Thyroid gland (tissue), 4 donors: ENCODE results near the gene CCT8L2. TPM values are rescaled to one million over a fixed set of nuclear protein-coding genes. Genes with fewer than 3 reads are reported as not detected.
"Not testable (repeated sequence)": the region's sequence is repeated elsewhere in the genome, so short reads cannot be mapped to it uniquely, and the experiment has no call there.

ENCODE experiments used
- DNase-seq, 2 donors: peaks; one replicate each; pipeline ENCODE4 v3.0.0-alpha.2; 2019
- H3K27ac ChIP-seq, 3 donors: fragments of 200-600 bp; sonication (generic); 1 replicate in 2 of 3; 2 replicates in 1 of 3; pipeline ENCODE4 v1.5.1; 2016 to 2019; ENCODE audit warnings: mild to moderate bottlenecking in 1 of 3, moderate library complexity in 1 of 3
- H3K27me3 ChIP-seq: fragments of 200-600 bp; sonication (generic); one replicate; pipeline ENCODE4 v1.5.1; 2019
- H3K36me3 ChIP-seq, 2 donors: fragments of 200-600 bp; sonication (generic); one replicate each; pipeline ENCODE4 v1.5.1; 2016 to 2019
- H3K4me1 ChIP-seq, 2 donors: fragments of 200-600 bp; sonication (generic); one replicate each; pipeline ENCODE4 v1.5.1; 2017 to 2019
- H3K4me3 ChIP-seq, 3 donors: fragments of 200-600 bp; sonication (generic); replicated peaks in 1 of 3; 1 replicate in 2 of 3; 2 replicates in 1 of 3; pipeline ENCODE4 v1.5.1; 2016; ENCODE audit warnings: mild to moderate bottlenecking in 1 of 3
- H3K9me3 ChIP-seq: fragments of 200-600 bp; sonication (generic); one replicate; pipeline ENCODE4 v1.5.1; 2017
- WGBS, 2 donors: methylation state at CpG; one replicate each; pipeline ENCODE4 v1.1.5; 2017; 5-methylcytosine and 5-hydroxymethylcytosine counted together
- intact Hi-C: fragments of 100-400 bp; cut with DNase I; formaldehyde crosslinking; loops from one replicate; pipeline ENCODE4 v1.15.1; 2023
- total RNA-seq, 4 donors: library from RNA; depleted of rRNA; stranded (reverse); fragments of >200 nt; gene quantifications; one replicate each; pipeline ENCODE4 v1.2.3, GENCODE V29; 2016

The CCT8L2 gene
- total RNA-seq: not detected

- DNase-seq, H3K4me3 ChIP-seq, H3K9me3 ChIP-seq, intact Hi-C loops, H3K27me3 ChIP-seq, H3K36me3 ChIP-seq, H3K27ac ChIP-seq, H3K4me1 ChIP-seq: not testable (repeated sequence)
- WGBS, 2 donors: 76 to 93% methylated on average over 1 of the region's 1 CpG
Measured at GRCh38 chr22:16592710-16593109, at the start of gene CCT8L2. TSS of gene CCT8L2 (minus strand) at chr22:16592810. CDS start at chr22:16592550, 260 bp downstream.

- 67 to 88% methylated on average over 1 of the region's 1 CpG for whole genome bisulfite sequencing, 2 donors
- H3K36me3 ChIP-seq, intact Hi-C loops, H3K27me3 ChIP-seq, H3K9me3 ChIP-seq, H3K4me1 ChIP-seq, DNase-seq, H3K27ac ChIP-seq, H3K4me3 ChIP-seq: not testable (repeated sequence)
Measured at GRCh38 chr22:16635442-16635841, 42.8 kb upstream of the CCT8L2 start.

GRCh38 chr22:16634092-16634491 lies 41.5 kb upstream of the CCT8L2 start:
- H3K27ac ChIP-seq, intact Hi-C loops, DNase-seq, H3K4me1 ChIP-seq, H3K27me3 ChIP-seq, H3K36me3 ChIP-seq, H3K4me3 ChIP-seq, H3K9me3 ChIP-seq: not testable (repeated sequence)

- DNase-seq, H3K4me1 ChIP-seq, intact Hi-C loops, H3K27me3 ChIP-seq, H3K27ac ChIP-seq, H3K4me3 ChIP-seq, H3K9me3 ChIP-seq, H3K36me3 ChIP-seq: not testable (repeated sequence)
- WGBS, 2 donors: 90 to 95% methylated on average over 1 of the region's 1 CpG
Measured at GRCh38 chr22:16628476-16628875, 35.9 kb upstream of the CCT8L2 start.

GRCh38 chr22:16625018-16625417 lies 32.4 kb upstream of the CCT8L2 start:
- H3K9me3 ChIP-seq, H3K36me3 ChIP-seq, DNase-seq, intact Hi-C loops, H3K27me3 ChIP-seq, H3K27ac ChIP-seq, H3K4me3 ChIP-seq, H3K4me1 ChIP-seq: not testable (repeated sequence)
- WGBS, 2 donors: 64 to 79% methylated on average over 2 of the region's 2 CpGs

- intact Hi-C loops, DNase-seq, H3K27ac ChIP-seq, H3K4me1 ChIP-seq, H3K27me3 ChIP-seq, H3K36me3 ChIP-seq, H3K9me3 ChIP-seq, H3K4me3 ChIP-seq: not testable (repeated sequence)
Measured at GRCh38 chr22:16623595-16623994, 31.0 kb upstream of the CCT8L2 start.

- H3K27ac ChIP-seq, DNase-seq, H3K4me1 ChIP-seq, H3K27me3 ChIP-seq, H3K36me3 ChIP-seq, intact Hi-C loops, H3K9me3 ChIP-seq, H3K4me3 ChIP-seq: not testable (repeated sequence)
- 58 to 68% methylated on average over 3 of the region's 3 CpGs for WGBS, 2 donors
Measured at GRCh38 chr22:16617516-16617915, 24.9 kb upstream of the CCT8L2 start.

- not testable (repeated sequence) for DNase-seq, H3K27ac ChIP-seq
- WGBS, 2 donors: 70 to 83% methylated on average over 3 of the region's 3 CpGs
Measured at GRCh38 chr22:16616390-16616938, 23.9 kb upstream of the CCT8L2 start.

GRCh38 chr22:16615606-16616245 lies 23.1 kb upstream of the CCT8L2 start:
- H3K4me1 ChIP-seq, H3K27me3 ChIP-seq, intact Hi-C loops, H3K36me3 ChIP-seq, H3K4me3 ChIP-seq, DNase-seq, H3K27ac ChIP-seq, H3K9me3 ChIP-seq: not testable (repeated sequence)
- WGBS, 2 donors: 80 to 81% methylated on average over 5 of the region's 5 CpGs

More at GRCh38 chr22:16616390-16616938, 23.9 kb upstream of the CCT8L2 start:
- H3K27me3 ChIP-seq, intact Hi-C loops, H3K4me3 ChIP-seq, H3K9me3 ChIP-seq, H3K4me1 ChIP-seq, H3K36me3 ChIP-seq: not testable (repeated sequence)
